Left lung (tissue), 10 donors: Measurements from ENCODE around the gene EOGT. TPM values are rescaled to one million over a fixed set of nuclear protein-coding genes. Genes with fewer than 3 reads are reported as not detected.

Experiments
- ATAC-seq: fragments of 200-7000 bp; cut with Tn5 transposase; one replicate; pipeline ENCODE4 v1.9.1; 2020; ENCODE audit warnings: moderate library complexity
- DNase-seq, 4 donors: peaks; one replicate each; pipeline ENCODE4 v3.0.0-alpha.2; 2013 to 2020
- H3K27ac ChIP-seq, 2 donors: fragments of 200-600 bp; sonication (generic) in 1 of 2; one replicate each; pipeline versions ENCODE4 v1.5.0 to v1.8.0; 2020 to 2021
- H3K27me3 ChIP-seq, 2 donors: fragments of 200-600 bp; sonication (generic) in 1 of 2; one replicate each; pipeline versions ENCODE4 v1.5.0 to v1.8.0; 2020 to 2021
- H3K36me3 ChIP-seq, 2 donors: fragments of 200-600 bp; sonication (generic) in 1 of 2; one replicate each; pipeline versions ENCODE4 v1.5.0 to v1.8.0; 2020 to 2021
- H3K4me1 ChIP-seq, 2 donors: fragments of 200-600 bp; one replicate each; pipeline ENCODE4 v1.8.0; 2021
- H3K4me3 ChIP-seq, 2 donors: fragments of 200-600 bp; sonication (generic) in 1 of 2; one replicate each; pipeline versions ENCODE4 v1.5.0 to v1.8.0; 2020 to 2021; ENCODE audit warnings: mild to moderate bottlenecking in 1 of 2
- H3K9me3 ChIP-seq, 2 donors: fragments of 200-600 bp; sonication (generic) in 1 of 2; one replicate each; pipeline versions ENCODE4 v1.5.0 to v1.8.0; 2020 to 2021
- intact Hi-C, 2 donors: fragments of 100-400 bp; cut with DNase I; formaldehyde crosslinking; loops; one replicate each; pipeline versions ENCODE4 v1.11.2 to v1.14.2; 2022
- polyA plus RNA-seq, 6 donors: library from polyadenylated mRNA; unstranded; fragments of 120-200 nt; gene quantifications; one replicate each; pipeline ENCODE4 v1.2.1, GENCODE V29; 2013; ENCODE audit not compliant: insufficient read length in 6 of 6
- total RNA-seq, 2 donors: library from RNA; stranded (reverse); fragmentation: NEBNext Ultra II Directional; extraction: Animal tissue kit (Norgen Biotek cat#: 25700); gene quantifications; one replicate each; pipeline ENCODE4 v1.2.1, GENCODE V29; 2021
- TF ChIP-seq, protein P1 (sequence below), 2 donors: fragments of 200-600 bp; sonication (generic) in 1 of 2; IDR thresholded peaks; one replicate each; pipeline versions ENCODE4 v1.5.0 to v1.8.0; 2021; ENCODE audit warnings: antibody characterized with exemption in 2 of 2
- donor health status: DM: no; HTN: yes; CAD: no.
- donor health status: DM: no; HTN: no; CAD: no.

The EOGT gene
- total and polyA plus RNA-seq, 8 donors, result 27.9 to 58.0 (median 39.4) TPM

DNA sequence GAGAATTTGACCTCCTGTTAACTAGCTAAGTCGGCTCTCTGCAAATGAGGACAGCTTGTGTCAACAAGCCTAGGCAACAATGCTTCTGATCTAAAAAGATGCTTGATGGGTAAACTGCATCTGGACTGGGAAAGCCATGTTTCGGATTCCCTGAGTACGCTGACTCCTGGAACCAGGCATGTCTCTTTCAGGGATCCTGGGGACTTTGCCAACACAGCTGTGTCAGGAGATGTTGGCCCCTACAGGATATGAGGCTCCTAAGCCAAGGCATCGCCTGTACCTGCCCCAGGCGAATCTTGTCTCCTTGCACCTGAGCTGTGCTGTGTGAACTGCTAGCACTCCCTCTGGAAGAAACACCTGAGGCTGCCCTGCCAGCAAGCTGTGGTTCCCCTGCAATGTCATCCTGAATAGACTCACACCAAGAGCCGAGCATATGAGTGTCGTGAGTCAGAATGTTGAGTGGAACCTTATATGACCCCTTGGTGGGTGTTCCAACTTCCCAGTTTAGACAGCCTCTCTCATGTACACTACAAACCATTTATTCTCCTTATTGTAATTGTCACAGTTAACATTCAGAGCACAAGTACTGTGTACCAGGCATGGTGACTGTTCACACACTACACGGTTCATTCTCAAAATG lies 17.0 kb downstream of the EOGT start:
- DNase-seq, result no peak
- intact Hi-C loops, result no loop called here
- no peak overlapping the region for H3K4me3 ChIP-seq
- ATAC-seq, result peak; percentile 59
- H3K27me3 ChIP-seq, result no peaks in the 10 kb centered on the region
- no peak overlapping the region for H3K27ac ChIP-seq
- TF ChIP-seq, protein P1, sequence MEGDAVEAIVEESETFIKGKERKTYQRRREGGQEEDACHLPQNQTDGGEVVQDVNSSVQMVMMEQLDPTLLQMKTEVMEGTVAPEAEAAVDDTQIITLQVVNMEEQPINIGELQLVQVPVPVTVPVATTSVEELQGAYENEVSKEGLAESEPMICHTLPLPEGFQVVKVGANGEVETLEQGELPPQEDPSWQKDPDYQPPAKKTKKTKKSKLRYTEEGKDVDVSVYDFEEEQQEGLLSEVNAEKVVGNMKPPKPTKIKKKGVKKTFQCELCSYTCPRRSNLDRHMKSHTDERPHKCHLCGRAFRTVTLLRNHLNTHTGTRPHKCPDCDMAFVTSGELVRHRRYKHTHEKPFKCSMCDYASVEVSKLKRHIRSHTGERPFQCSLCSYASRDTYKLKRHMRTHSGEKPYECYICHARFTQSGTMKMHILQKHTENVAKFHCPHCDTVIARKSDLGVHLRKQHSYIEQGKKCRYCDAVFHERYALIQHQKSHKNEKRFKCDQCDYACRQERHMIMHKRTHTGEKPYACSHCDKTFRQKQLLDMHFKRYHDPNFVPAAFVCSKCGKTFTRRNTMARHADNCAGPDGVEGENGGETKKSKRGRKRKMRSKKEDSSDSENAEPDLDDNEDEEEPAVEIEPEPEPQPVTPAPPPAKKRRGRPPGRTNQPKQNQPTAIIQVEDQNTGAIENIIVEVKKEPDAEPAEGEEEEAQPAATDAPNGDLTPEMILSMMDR (IDR thresholded peaks at IDR 0.05), result no peak
- no peaks in the 10 kb centered on the region for H3K9me3 ChIP-seq
- H3K36me3 ChIP-seq, result peaks cover 0 to 77% of the 10 kb centered on the region in 2 donors
- no peaks in the 10 kb centered on the region for H3K4me1 ChIP-seq

DNA sequence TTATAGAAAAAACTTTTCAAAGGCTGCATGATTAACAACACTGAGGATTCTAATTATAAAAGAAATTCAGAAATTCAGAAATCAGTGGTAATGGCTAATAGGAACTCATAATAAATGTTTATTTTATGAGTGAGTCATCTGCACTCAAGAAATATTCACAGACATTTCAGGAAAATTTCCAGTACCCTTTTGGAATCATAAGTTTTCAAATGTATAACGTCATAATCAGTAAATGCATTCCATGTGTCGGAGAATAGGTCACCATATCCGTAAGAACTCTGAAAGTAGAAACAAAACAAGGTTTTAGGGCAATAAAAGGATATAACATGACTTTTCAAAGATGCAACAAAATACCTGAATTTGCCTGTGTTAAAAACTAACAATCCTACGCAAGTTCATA lies 24.7 kb downstream of the EOGT start:
- TF ChIP-seq, protein P1 (IDR thresholded peaks at IDR 0.05), result no peak
- intact Hi-C loops, result no loop called here
- peaks cover 3 to 54% of the 10 kb centered on the region in 2 donors for H3K36me3 ChIP-seq
- no peak overlapping the region for H3K4me3 ChIP-seq
- no peak overlapping the region for H3K27ac ChIP-seq
- no peak for DNase-seq
- no peak for ATAC-seq
- H3K4me1 ChIP-seq, result no peaks in the 10 kb centered on the region
- H3K27me3 ChIP-seq, result no peaks in the 10 kb centered on the region
- H3K9me3 ChIP-seq, result no peaks in the 10 kb centered on the region

DNA sequence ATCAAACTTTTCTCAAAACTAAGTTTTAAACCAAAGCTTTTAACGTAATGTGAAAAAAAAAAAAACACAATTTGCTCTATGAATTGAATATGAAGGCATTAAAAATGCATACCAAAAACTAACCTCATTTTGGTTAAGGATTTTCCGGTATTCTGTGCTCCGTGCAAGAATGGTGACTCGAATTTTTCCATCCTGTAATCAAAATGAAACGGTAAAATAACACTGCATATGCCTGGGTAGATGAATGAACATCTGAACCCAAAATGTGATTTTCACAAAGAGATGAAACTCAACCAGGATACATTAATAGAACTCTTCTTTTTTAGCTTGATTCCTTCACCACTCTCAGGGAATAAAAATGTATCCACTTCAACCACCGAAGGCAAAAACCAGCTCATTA lies 26.2 kb downstream of the EOGT start:
- Histone ChIP-seq H3K4me3 (no peak overlapping the region), H3K4me1 (no peaks in the 10 kb centered on the region), H3K27ac (no peak overlapping the region), H3K36me3 (peaks cover 3 to 55% of the 10 kb centered on the region in 2 donors), H3K27me3 (no peaks in the 10 kb centered on the region), H3K9me3 (no peaks in the 10 kb centered on the region)
- ATAC-seq, result no peak
- intact Hi-C loops, result no loop called here
- no peak for DNase-seq
- TF ChIP-seq, protein P1 (IDR thresholded peaks at IDR 0.05), result no peak

DNA sequence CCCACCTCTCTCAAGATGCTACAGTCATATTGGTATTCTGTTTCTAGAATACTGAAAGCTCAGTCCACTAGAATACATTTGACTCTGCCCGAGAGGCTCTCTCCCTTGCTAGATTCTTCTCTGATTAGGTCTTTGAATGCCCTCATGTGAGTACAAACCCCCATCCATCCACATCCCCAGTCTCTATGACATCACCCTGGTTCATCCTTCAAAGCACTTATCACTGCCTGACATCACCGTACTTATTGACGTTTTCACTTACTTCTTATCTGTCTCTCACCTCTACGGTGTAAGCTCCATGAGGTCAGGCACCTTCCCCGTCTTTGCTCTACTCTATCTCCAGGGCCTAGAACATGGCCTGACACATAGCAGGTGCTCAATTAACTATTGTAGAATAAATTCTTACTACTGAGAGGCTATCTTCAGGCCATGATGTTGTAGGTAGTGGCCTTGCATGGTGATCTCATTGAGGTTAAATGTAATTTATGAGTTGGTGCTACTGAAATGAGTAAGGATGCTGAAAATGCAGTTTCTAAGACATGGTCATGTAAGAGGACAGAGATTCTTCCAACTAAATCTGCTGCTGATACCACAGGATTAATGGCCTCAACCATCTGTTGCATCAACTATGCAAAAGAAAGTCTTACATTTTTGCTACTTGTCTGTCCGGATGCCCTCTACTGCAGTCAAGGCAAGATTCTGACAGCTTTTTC lies 26.8 kb downstream of the EOGT start:
- TF ChIP-seq, protein P1 (IDR thresholded peaks at IDR 0.05), result no peak
- Histone ChIP-seq H3K27ac (no peak overlapping the region), H3K4me3 (no peak overlapping the region), H3K9me3 (no peaks in the 10 kb centered on the region), H3K27me3 (no peaks in the 10 kb centered on the region), H3K36me3 (peaks cover 3 to 60% of the 10 kb centered on the region in 2 donors), H3K4me1 (no peaks in the 10 kb centered on the region)
- intact Hi-C loops, result no loop called here
- DNase-seq, result no peak
- no peak for ATAC-seq

DNA sequence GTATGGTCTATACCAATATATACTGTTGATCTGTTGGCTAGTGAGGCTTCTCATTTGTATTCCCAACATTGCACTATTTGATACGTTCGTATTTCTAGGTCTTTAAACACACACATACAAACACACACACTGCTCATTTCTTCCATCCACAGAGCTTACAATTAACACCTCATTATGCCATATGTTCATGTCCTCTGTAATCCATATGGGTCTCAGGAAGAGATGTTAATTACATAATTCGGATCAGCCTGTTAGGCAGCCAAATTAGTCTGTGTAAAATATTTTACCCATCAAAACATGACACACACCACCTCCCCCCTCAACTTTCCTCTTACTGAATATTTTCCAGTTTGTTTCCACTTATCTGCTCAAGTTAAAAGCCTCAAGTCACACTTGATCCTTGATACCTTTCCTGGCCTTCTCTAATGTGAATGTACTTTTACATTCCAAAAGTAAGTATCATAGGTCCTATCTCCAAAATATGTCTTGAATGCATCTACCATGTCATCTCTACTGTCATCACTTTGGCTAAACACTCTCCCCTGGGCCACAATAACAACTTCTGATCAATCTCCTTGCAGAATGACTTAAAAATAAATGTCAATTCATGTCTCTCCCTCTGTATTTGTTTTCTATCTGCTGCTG lies 28.2 kb downstream of the EOGT start:
- intact Hi-C loops, result no loop called here
- Histone ChIP-seq H3K4me3 (no peak overlapping the region), H3K4me1 (no peaks in the 10 kb centered on the region), H3K27me3 (no peaks in the 10 kb centered on the region), H3K36me3 (peaks cover 3 to 74% of the 10 kb centered on the region in 2 donors), H3K27ac (no peak overlapping the region), H3K9me3 (no peaks in the 10 kb centered on the region)
- DNase-seq (no peak), ATAC-seq (no peak)
- TF ChIP-seq, protein P1 (IDR thresholded peaks at IDR 0.05), result no peak
